Natural killer cell (primary cell): ENCODE measurements around the gene TAP1. TPM values are rescaled to one million over a fixed set of nuclear protein-coding genes. Genes with fewer than 3 reads are reported as not detected.

ENCODE experiments used
- ATAC-seq, 3 donors: fragments of 150-1000 bp in 2 of 3; fragments of 200-7000 bp in 1 of 3; cut with Tn5 transposase; 1 replicate in 1 of 3; 2 replicates in 2 of 3; pipeline ENCODE4 v1.10.0; 2021; ENCODE audit warnings: mild to moderate bottlenecking in 2 of 3, moderate library complexity in 2 of 3
- DNase-seq, 2 donors: peaks; one replicate each; pipeline versions ENCODE4 v3.0.0 to v3.0.0-alpha.2; 2013 to 2021; ENCODE audit warnings: mixed read lengths in 1 of 2
- H3K27ac ChIP-seq: one replicate; pipeline ENCODE4 v1.5.1; 2013; ENCODE audit warnings: mild to moderate bottlenecking, low read length
- H3K27me3 ChIP-seq: one replicate; pipeline ENCODE4 v1.6.1; 2013; ENCODE audit warnings: low read length; ENCODE audit not compliant: control insufficient read depth, insufficient read depth
- H3K36me3 ChIP-seq: one replicate; pipeline ENCODE4 v1.6.1; 2013; ENCODE audit warnings: low read length; ENCODE audit not compliant: control insufficient read depth, insufficient read depth
- H3K4me1 ChIP-seq: one replicate; pipeline ENCODE4 v1.6.1; 2013; ENCODE audit warnings: low read length; ENCODE audit not compliant: control insufficient read depth, insufficient read depth
- H3K4me3 ChIP-seq: one replicate; pipeline ENCODE4 v1.5.1; 2013; ENCODE audit warnings: low read length
- H3K9me3 ChIP-seq: one replicate; pipeline ENCODE4 v1.6.1; 2013; ENCODE audit warnings: low read length; ENCODE audit not compliant: control insufficient read depth, insufficient read depth
- H3K27ac Mint-ChIP-seq, 2 donors: one replicate each; pipeline ENCODE4 v1.8.0; 2022; ENCODE audit warnings: mild to moderate bottlenecking in 2 of 2, mixed read lengths in 2 of 2, moderate library complexity in 1 of 2
- H3K27me3 Mint-ChIP-seq, 2 donors: one replicate each; pipeline ENCODE4 v1.8.0; 2022; ENCODE audit warnings: low read depth in 2 of 2, mixed read lengths in 2 of 2
- H3K36me3 Mint-ChIP-seq: one replicate; pipeline ENCODE4 v1.8.0; 2022; ENCODE audit warnings: mixed read lengths
- H3K4me1 Mint-ChIP-seq, 2 donors: one replicate each; pipeline ENCODE4 v1.8.0; 2022; ENCODE audit warnings: mixed read lengths in 2 of 2
- H3K4me3 Mint-ChIP-seq: one replicate; pipeline ENCODE4 v1.8.0; 2022; ENCODE audit warnings: mild to moderate bottlenecking, moderate library complexity, mixed read lengths
- H3K9me3 Mint-ChIP-seq, 2 donors: one replicate each; pipeline ENCODE4 v1.8.0; 2022; ENCODE audit warnings: mixed read lengths in 2 of 2
- CTCF ChIP-seq: fragments of 200-600 bp; IDR thresholded peaks from one replicate; pipeline ENCODE4 v1.8.0; 2022; ENCODE audit warnings: antibody characterized with exemption
- WGBS: methylation state at CpG from one replicate; pipeline ENCODE4 v1.1.7; 2013; ENCODE audit warnings: missing lambda C conversion rate; ENCODE audit not compliant: insufficient coverage; 5-methylcytosine and 5-hydroxymethylcytosine counted together
- intact Hi-C: fragments of 100-400 bp; cut with micrococcal nuclease; formaldehyde crosslinking; loops from one replicate; pipeline ENCODE4 v1.14.2; 2022
- total RNA-seq, 4 donors: library from RNA; stranded (reverse); fragments of 120-200 nt in 1 of 4; gene quantifications; one replicate each; pipeline versions ENCODE4 v1.2.3 to v1.2.4, GENCODE V29; 2013 to 2022

TAP1 gene
- total RNA-seq, 3 donors from 2014 or later (not counting 1 experiment from before 2014, with no cell fraction given), result 134 to 193 (median 179) TPM

- peaks cover 43 to 70% of the 10 kb centered on the region in 2 donors for H3K27me3 Mint-ChIP-seq
- DNase-seq (peak; percentile 79 to 89), ATAC-seq (peak; percentile 85 to 91 (median 88))
- peaks cover 6% of the 10 kb centered on the region for H3K9me3 ChIP-seq
- H3K36me3 ChIP-seq, result no peaks in the 10 kb centered on the region
- peak overlapping the region; percentile 18 for H3K4me3 Mint-ChIP-seq
- peaks cover 0 to 11% of the 10 kb centered on the region in 2 donors for H3K4me1 Mint-ChIP-seq
- peaks cover 0 to 8% of the 10 kb centered on the region in 2 donors for H3K9me3 Mint-ChIP-seq
- WGBS, result 3% methylated on average over 29 of the region's 30 CpGs
- peaks cover 7% of the 10 kb centered on the region for H3K36me3 Mint-ChIP-seq
- no peak overlapping the region for H3K27ac ChIP-seq
- intact Hi-C loops, result loop anchor here (1.0 to 5.0 kb wide), 3 partner anchors 365 to 552 kb away; no protein-coding TSS in a partner anchor
- H3K27ac Mint-ChIP-seq, result peak overlapping the region in 1 of 2 donors; percentile 56
- H3K4me3 ChIP-seq, result no peak overlapping the region
- peaks cover 12% of the 10 kb centered on the region for H3K4me1 ChIP-seq
- H3K27me3 ChIP-seq, result peaks cover 9% of the 10 kb centered on the region
- peak; percentile 94 for TF ChIP-seq CTCF
Observed at GRCh38 chr6:32796848-32797776, 56.4 kb downstream of the TAP1 start.

Other genes with a start within 250 kb of the TAP1 start
- 10 to 100 TPM in 2 of 3 donors, 1 to 10 TPM in 1; 7.0 to 46.7 (median 39.9) TPM for gene HLA-DQA1, start 216.3 kb downstream of the TAP1 start, total RNA-seq
- gene HLA-DQB1, start 187.0 kb downstream of the TAP1 start, total RNA-seq, result 10 to 100 TPM; 24.8 to 97.3 (median 25.5) TPM
- gene HLA-DQA2, start 112.3 kb downstream of the TAP1 start, total RNA-seq, result 10 to 100 TPM in 1 of 3 donors, 1 to 10 TPM in 1, not detected in 1; 1.4 to 15.2 TPM
- 1 to 10 TPM in 1 of 3 donors, not detected in 2; 8.2 TPM for gene HLA-DQB2, start 90.2 kb downstream of the TAP1 start, total RNA-seq
- gene HLA-DOB, start 36.7 kb downstream of the TAP1 start, total RNA-seq, result 10 to 100 TPM in 2 of 3 donors, 1 to 10 TPM in 1; 4.2 to 13.7 (median 10.4) TPM
- 100 to 1,000 TPM; 162 to 221 (median 209) TPM for gene TAP2, start 15.0 kb downstream of the TAP1 start, total RNA-seq
- gene PSMB8, start 9.7 kb downstream of the TAP1 start, total RNA-seq, result 100 to 1,000 TPM; 160 to 170 (median 161) TPM
- gene PSMB9, start 488 bp upstream of the TAP1 start, total RNA-seq, result 100 to 1,000 TPM; 112 to 190 (median 182) TPM
- 10 to 100 TPM; 19.5 to 28.1 (median 23.0) TPM for gene HLA-DMB, start 87.3 kb upstream of the TAP1 start, total RNA-seq
- gene HLA-DMA, start 99.4 kb upstream of the TAP1 start, total RNA-seq, result 10 to 100 TPM; 39.2 to 57.5 (median 48.1) TPM
- 100 to 1,000 TPM; 653 to 886 (median 714) TPM for gene BRD2, start 114.9 kb upstream of the TAP1 start, total RNA-seq
- gene HLA-DOA, start 155.9 kb upstream of the TAP1 start, total RNA-seq, result 1 to 10 TPM; 1.2 to 4.3 (median 3.6) TPM
- 100 to 1,000 TPM in 1 of 3 donors, 10 to 100 TPM in 2; 43.1 to 135 (median 73.5) TPM for gene HLA-DPA1, start 219.9 kb upstream of the TAP1 start, total RNA-seq
- gene HLA-DPB1, start 222.3 kb upstream of the TAP1 start, total RNA-seq, result 100 to 1,000 TPM in 1 of 3 donors, 10 to 100 TPM in 2; 55.2 to 131 (median 77.1) TPM